CD4-positive, alpha-beta T cell treated with Interleukin-10 for 1 hour (primary cell): Measurements from ENCODE around the gene COL26A1.
"Not testable (repeated sequence)": the region's sequence is repeated elsewhere in the genome, so short reads cannot be mapped to it uniquely, and the experiment has no call there.

ENCODE experiments used
- DNase-seq: peaks from one replicate; pipeline ENCODE4 v3.0.0-alpha.2; 2020

COL26A1 gene

GRCh38 chr7:101604331-101604933, 241.8 kb downstream of the COL26A1 start:
- no peak for DNase-seq

GRCh38 chr7:101604934-101605332, 242.3 kb downstream of the COL26A1 start:
- not testable (repeated sequence) for DNase-seq

GRCh38 chr7:101605611-101606497, 243.2 kb downstream of the COL26A1 start:
- no peak for DNase-seq

- no peak for DNase-seq
Measured at GRCh38 chr7:101606498-101606923, 243.8 kb downstream of the COL26A1 start.
